Activated T-cell treated with anti-CD3 and anti-CD28 coated beads, Interleukin-2, amount 50 U/mL, for 48 hours (primary cell): ENCODE measurements around the gene ZBTB34.

ENCODE experiments used
- DNase-seq, 2 experiments: peaks; one replicate each; pipeline ENCODE4 v3.0.0-alpha.2; 2020

The ZBTB34 gene

GRCh38 chr9:126847051-126847450, 13.4 kb upstream of the ZBTB34 start:
- DNase-seq, result no peak

GRCh38 chr9:126849591-126850225, 10.7 kb upstream of the ZBTB34 start:
- no peak for DNase-seq

GRCh38 chr9:126851286-126851880, 9.1 kb upstream of the ZBTB34 start:
- no peak for DNase-seq

GRCh38 chr9:126852086-126852688, 8.3 kb upstream of the ZBTB34 start:
- no peak for DNase-seq

GRCh38 chr9:126853667-126854066, 6.8 kb upstream of the ZBTB34 start:
- no peak for DNase-seq

- no peak for DNase-seq
These were observed 5.7 kb upstream of the ZBTB34 start for GRCh38 chr9:126854734-126855133.

GRCh38 chr9:126856326-126856877, 4.0 kb upstream of the ZBTB34 start:
- DNase-seq, result no peak

- no peak for DNase-seq
These were observed 3.0 kb upstream of the ZBTB34 start for GRCh38 chr9:126857261-126857960.

- no peak for DNase-seq
These were observed 1.3 kb upstream of the ZBTB34 start for GRCh38 chr9:126859111-126859510.

GRCh38 chr9:126860757-126861466, 473 bp downstream of the ZBTB34 start:
- peak; percentile 33 to 53 for DNase-seq

GRCh38 chr9:126861707-126862103, 1.3 kb downstream of the ZBTB34 start:
- DNase-seq, result no peak

- no peak for DNase-seq
These were observed 1.8 kb downstream of the ZBTB34 start for GRCh38 chr9:126862104-126862761.

GRCh38 chr9:126864771-126865170, 4.3 kb downstream of the ZBTB34 start:
- DNase-seq, result no peak

GRCh38 chr9:126869368-126869767, 8.9 kb downstream of the ZBTB34 start:
- no peak for DNase-seq

- no peak for DNase-seq
These were observed 12.1 kb downstream of the ZBTB34 start for GRCh38 chr9:126872516-126872915.

- no peak for DNase-seq
These were observed 14.3 kb downstream of the ZBTB34 start for GRCh38 chr9:126874546-126875314.

- DNase-seq, result no peak
These were observed 15.5 kb downstream of the ZBTB34 start for GRCh38 chr9:126875756-126876510.

- DNase-seq, result no peak
These were observed 16.1 kb downstream of the ZBTB34 start for GRCh38 chr9:126876531-126876930.

- no peak for DNase-seq
These were observed 17.0 kb downstream of the ZBTB34 start for GRCh38 chr9:126877418-126877817.

- DNase-seq, result no peak
These were observed 18.8 kb downstream of the ZBTB34 start for GRCh38 chr9:126879288-126879687.
